ENCODE results near the gene KCNQ5.

KCNQ5 gene

GRCh38 chr6:73078908-73079610 lies 457.2 kb downstream of the KCNQ5 start:
- DNase-seq: no peak

DNA sequence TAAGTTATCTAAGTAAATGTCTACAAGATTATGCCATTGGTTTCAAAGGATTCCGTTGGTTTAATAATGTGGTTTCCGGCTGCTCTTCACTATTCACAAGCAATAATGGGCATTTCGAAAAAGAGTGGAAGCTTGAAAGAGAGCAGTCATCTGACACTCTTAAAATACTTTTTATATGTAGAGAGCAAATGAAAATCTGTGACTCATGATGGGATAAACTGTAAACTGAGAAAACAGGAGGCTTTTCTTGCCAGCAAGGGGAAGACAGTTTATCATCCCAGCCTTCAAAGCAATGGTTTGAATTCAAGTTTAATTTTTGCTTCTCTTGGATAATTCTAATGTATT lies 457.7 kb downstream of the KCNQ5 start:
- no peak for DNase-seq

GRCh38 chr6:73079978-73080377 lies 458.1 kb downstream of the KCNQ5 start:
- no peak for DNase-seq

GRCh38 chr6:73081955-73082354 lies 460.1 kb downstream of the KCNQ5 start:
- DNase-seq: no peak

GRCh38 chr6:73083886-73084285 lies 462.0 kb downstream of the KCNQ5 start:
- DNase-seq: no peak

GRCh38 chr6:73085443-73085871 lies 463.6 kb downstream of the KCNQ5 start:
- no peak for DNase-seq

DNA sequence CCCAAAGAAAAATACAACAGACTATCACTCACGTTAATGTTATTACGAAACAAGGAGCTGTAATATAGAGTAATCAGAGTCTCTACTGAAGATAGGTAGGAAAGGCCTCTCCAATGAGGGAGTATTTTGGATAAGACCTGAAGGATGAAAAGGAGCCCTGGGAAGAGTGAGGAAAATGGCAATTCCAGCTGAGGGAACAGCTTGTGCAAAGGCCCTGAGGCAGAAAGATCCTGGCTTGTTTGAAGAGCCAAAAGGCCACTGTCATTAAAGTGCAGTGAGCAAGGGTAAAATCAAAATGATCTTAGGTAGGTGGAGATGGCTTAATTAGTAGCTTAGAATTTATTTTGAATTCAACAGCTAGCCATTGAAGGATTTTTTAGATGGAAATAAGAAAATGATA lies 464.9 kb downstream of the KCNQ5 start:
- no peak for DNase-seq

GRCh38 chr6:73088138-73088813 lies 466.4 kb downstream of the KCNQ5 start:
- no peak for DNase-seq

DNA sequence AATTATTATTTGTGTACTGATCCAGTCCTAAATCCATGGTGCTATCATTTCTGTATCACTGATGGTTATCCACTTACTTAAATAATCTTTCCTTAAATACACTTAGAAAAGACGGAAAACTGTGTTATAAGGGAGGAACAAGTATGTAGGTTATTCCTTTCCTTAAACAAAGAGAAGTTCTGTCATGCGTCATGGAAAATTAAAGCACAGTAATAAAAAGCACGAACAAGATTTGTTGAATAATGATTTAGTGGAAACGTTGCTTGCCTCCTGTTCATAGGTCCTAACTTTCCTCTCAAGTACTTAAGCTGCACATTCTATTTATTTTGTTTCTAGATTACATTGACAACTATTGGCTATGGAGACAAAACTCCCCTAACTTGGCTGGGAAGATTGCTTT lies 483.1 kb downstream of the KCNQ5 start:
- DNase-seq: no peak

- DNase-seq: no peak
Measured at GRCh38 chr6:73107016-73107415, 485.2 kb downstream of the KCNQ5 start.

- no peak for DNase-seq
Measured at GRCh38 chr6:73108949-73109348, 487.1 kb downstream of the KCNQ5 start.

DNA sequence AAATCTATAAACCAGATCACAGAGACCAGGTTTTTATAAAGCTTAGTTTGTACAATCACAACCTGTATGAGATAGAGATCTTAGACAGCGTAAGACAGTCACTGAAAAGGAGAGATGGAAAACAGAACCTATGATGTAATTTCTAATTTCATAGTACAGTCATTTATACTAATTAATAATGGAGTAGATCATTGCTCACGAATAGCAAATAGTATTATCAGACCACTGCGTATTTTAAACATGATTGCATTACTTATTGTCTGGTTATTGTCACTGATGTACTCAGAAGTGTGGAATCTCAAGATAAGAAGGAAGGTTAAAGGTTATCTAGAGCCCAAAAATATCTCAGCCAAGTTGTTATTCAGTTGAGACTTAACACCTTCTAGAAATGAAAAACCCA lies 487.8 kb downstream of the KCNQ5 start:
- no peak for DNase-seq

- no peak for DNase-seq
Measured at GRCh38 chr6:73116330-73116729, 494.5 kb downstream of the KCNQ5 start.

- no peak for DNase-seq
Measured at GRCh38 chr6:73121421-73121993, 499.6 kb downstream of the KCNQ5 start.

DNA sequence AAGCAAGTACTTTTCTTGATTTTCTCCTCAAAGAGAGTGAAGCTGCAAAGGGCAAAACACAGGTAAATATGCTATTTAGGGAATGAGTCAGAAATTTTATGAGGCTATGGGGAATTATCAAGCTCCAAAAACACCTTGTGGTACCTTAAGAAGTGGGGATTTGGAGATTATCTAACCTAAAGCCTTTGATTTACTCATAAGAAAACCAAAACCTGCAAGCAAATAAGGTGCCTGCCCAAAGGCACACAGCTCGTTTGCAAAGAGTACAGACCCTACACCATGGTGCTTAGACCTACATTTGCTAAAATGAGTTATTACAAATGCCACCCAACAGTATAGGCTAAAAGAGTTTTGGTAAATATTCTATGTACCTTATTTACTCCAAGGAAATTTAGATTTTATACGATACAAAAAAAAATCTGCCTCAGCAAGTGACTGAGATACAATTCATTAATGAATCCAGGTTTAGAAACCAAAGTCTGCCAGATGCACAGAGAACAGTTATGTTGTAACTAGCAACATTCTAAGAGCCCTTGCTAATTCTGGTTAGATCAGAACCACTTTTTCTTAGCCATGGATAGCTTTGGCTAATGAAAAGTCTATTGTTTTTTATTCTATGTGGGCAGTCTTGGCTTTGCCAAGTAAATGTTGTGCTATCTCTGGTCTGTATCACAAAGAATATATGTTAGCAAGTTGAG lies 501.9 kb downstream of the KCNQ5 start:
- DNase-seq: no peak

- DNase-seq: peak; percentile 67
Measured at GRCh38 chr6:73129653-73130443, 508.0 kb downstream of the KCNQ5 start.

DNA sequence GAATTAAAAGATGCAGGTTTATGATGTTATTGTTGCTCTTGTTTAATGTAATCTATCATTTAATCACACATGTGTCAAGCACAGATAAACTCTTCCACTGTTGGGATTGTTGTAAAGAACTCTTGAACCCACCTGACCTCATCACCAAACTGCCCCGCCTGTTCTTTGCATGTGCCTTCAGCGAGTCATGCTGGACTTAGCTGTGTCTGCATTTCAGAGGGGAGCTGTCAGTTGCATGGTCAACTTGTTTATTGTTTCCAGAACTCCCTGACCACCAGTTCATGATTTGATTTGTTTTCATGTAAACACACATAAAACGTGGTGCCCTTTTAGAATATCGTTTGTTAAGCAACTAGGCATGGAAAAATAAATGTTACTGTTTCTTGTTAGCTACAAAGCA lies 509.8 kb downstream of the KCNQ5 start:
- no peak for DNase-seq

DNA sequence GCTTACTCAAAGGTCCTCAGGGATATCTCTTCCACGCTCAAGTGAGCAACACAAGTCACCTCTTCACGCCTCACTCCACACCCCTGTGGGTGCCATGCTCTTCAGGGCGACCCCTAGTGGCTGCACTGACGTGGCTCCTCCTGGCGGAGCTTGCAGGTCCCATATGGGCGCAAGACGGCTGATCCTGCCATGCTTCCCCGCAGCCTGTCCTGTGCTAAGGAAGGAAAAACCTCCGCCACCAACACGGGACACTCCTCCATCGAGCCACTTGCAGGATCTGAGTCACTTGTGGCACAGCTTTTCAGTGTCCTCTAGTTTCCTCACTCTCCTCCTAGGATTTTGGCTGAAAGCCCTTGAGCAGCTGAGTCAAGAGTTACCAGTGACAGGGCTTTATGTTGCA lies 512.7 kb downstream of the KCNQ5 start:
- DNase-seq: no peak

GRCh38 chr6:73139681-73140383 lies 518.0 kb downstream of the KCNQ5 start:
- DNase-seq: no peak

GRCh38 chr6:73143551-73143950 lies 521.7 kb downstream of the KCNQ5 start:
- no peak for DNase-seq

GRCh38 chr6:73144516-73144915 lies 522.7 kb downstream of the KCNQ5 start:
- DNase-seq: no peak

DNA sequence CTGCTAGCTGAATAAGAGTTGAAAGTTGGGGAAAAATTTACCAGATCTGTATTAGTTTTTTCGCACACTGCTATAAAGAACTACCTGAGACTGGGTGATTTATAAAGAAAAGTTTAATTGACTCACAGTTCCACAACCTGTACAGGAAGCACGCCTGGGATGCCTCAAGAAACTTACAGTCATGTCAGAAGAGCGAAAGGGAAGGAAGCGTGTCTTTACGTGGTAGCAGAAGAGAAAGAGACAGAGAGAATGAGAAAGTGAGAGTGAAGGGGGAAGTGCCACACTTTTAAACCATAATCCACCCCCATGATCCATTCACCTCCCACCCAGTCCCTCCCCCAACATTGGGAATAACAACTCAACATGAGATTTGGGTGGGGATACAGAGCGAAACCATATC lies 523.8 kb downstream of the KCNQ5 start:
- DNase-seq: no peak

All from T-helper 9 cell (primary cell).